ENCODE data around the gene NOM1. TPM values are rescaled to one million over a fixed set of nuclear protein-coding genes. Genes with fewer than 3 reads are reported as not detected.

The NOM1 gene
- total RNA-seq, 1 experiment from 2014 or later = 31.7 TPM

DNA sequence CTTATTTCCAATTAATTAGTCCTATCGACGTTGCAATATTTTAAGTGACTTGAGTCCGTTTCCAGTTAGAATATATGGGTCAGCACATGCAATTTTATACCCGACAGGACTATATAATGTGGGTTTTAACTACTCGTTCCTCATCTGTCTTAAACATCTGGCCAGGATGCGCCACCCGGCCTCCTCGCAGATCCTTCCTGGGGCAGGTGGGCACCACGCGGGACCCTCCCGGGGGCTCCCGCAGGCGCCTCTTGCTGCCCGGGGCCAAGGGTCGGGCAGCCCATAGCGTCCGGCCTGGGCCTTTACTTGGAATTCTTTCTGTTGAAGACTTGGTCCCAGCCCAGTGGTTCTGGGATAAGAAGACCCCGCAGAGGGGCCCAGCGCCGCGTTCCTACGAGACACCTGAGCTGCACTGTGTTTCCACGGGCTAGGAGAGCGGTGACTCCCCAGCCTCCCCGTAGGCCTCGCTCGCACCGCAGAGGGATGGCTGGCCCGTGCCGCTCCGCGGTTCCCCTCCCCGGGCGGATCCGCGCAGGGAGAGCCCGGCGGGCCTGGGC lies 71.1 kb downstream of the NOM1 start:
- H3T11ph ChIP-seq (ENCODE audit: low read length) = no peak overlapping the region
- H3K9ac ChIP-seq (ENCODE audit: extremely low read depth, insufficient read length, low read length) = no peak overlapping the region
- no peaks in the 10 kb centered on the region for H4K20me1 ChIP-seq (ENCODE audit: control insufficient read depth, insufficient read depth, insufficient read length)
- no peaks in the 10 kb centered on the region for H3K36me3 Mint-ChIP-seq (ENCODE audit: insufficient read depth in 1 of 3, low read depth in 3 of 3)
- H3K9me3 ChIP-seq (ENCODE audit: control insufficient read depth, low read depth, low read length) = no peaks in the 10 kb centered on the region
- H3K9me3 Mint-ChIP-seq = peaks cover 0 to 9% of the 10 kb centered on the region in 2 experiments; a peak in 2 of 5 replicates
- no peak overlapping the region for H3K56ac ChIP-seq (ENCODE audit: insufficient read length, low read depth, low read length)
- no peak overlapping the region for H2BK12ac ChIP-seq (ENCODE audit: insufficient read length, low read depth, low read length)
- no peak overlapping the region for H3K4ac ChIP-seq (ENCODE audit: low read depth, low read length)
- H2BK120ac ChIP-seq (ENCODE audit: low read depth, low read length, poor library complexity, severe bottlenecking) = no peak overlapping the region
- no peak overlapping the region for H4K91ac ChIP-seq (ENCODE audit: insufficient read length, low read depth, low read length)
- no peak overlapping the region for H3K27ac ChIP-seq (ENCODE audit: insufficient read length, low read depth, low read length)
- no peak overlapping the region for H2AK5ac ChIP-seq (ENCODE audit: insufficient read length, low read length)
- no peak overlapping the region for H2AFZ ChIP-seq (ENCODE audit: low read length)
- H3K23ac ChIP-seq (ENCODE audit: insufficient read length, low read depth, low read length) = no peak overlapping the region
- H3K27ac Mint-ChIP-seq = no peak overlapping the region
- 0 out of 2 replicates have a peak, but pooled peaks cover 2% of the 10 kb centered on the region for H3K4me1 ChIP-seq (ENCODE audit: insufficient read depth, low read length)
- H3K4me1 Mint-ChIP-seq = peaks cover 22 to 30% of the 10 kb centered on the region in 2 experiments
- no peak overlapping the region for H4K5ac ChIP-seq (ENCODE audit: insufficient read length, low read depth, low read length)
- no peak overlapping the region for H2BK5ac ChIP-seq (ENCODE audit: insufficient read length, low read length)
- H3K14ac ChIP-seq (ENCODE audit: insufficient read depth, low read length) = no peak overlapping the region
- no peak overlapping the region for H3K4me3 Mint-ChIP-seq
- H4K8ac ChIP-seq (replicated peaks; ENCODE audit: insufficient read length, low read depth, low read length) = no peak overlapping the region
- peak; percentile 41 for DNase-seq
- H3K27me3 Mint-ChIP-seq (ENCODE audit: low read depth) = peaks cover 99% of the 10 kb centered on the region
- no peak overlapping the region for H3K4me2 ChIP-seq (ENCODE audit: insufficient read depth, insufficient read length, low read length)
- H2BK15ac ChIP-seq (ENCODE audit: low read depth, low read length) = no peak overlapping the region
- TF ChIP-seq, protein P1, sequence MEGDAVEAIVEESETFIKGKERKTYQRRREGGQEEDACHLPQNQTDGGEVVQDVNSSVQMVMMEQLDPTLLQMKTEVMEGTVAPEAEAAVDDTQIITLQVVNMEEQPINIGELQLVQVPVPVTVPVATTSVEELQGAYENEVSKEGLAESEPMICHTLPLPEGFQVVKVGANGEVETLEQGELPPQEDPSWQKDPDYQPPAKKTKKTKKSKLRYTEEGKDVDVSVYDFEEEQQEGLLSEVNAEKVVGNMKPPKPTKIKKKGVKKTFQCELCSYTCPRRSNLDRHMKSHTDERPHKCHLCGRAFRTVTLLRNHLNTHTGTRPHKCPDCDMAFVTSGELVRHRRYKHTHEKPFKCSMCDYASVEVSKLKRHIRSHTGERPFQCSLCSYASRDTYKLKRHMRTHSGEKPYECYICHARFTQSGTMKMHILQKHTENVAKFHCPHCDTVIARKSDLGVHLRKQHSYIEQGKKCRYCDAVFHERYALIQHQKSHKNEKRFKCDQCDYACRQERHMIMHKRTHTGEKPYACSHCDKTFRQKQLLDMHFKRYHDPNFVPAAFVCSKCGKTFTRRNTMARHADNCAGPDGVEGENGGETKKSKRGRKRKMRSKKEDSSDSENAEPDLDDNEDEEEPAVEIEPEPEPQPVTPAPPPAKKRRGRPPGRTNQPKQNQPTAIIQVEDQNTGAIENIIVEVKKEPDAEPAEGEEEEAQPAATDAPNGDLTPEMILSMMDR (conservative IDR thresholded peaks at IDR 0.05) = no peak
- H3K79me2 ChIP-seq (ENCODE audit: insufficient read depth, low read length) = no peaks in the 10 kb centered on the region
- no CpG with 5 or more reads among the region's 38 CpGs for WGBS (ENCODE audit: extremely low coverage, insufficient read length, low lambda C conversion rate)
- no peaks in the 10 kb centered on the region for H3K23me2 ChIP-seq (ENCODE audit: insufficient read length, low read depth, low read length, poor library complexity, severe bottlenecking)
- H3K79me1 ChIP-seq (ENCODE audit: insufficient read depth, low read depth, low read length, poor library complexity, severe bottlenecking) = no peaks in the 10 kb centered on the region
- peaks cover 95% of the 10 kb centered on the region for H3K27me3 ChIP-seq (ENCODE audit: insufficient read depth, low read length)
- H3K18ac ChIP-seq (ENCODE audit: insufficient read length, low read depth, low read length) = no peak overlapping the region
- H2BK20ac ChIP-seq (ENCODE audit: low read depth, low read length, poor library complexity, severe bottlenecking) = no peak overlapping the region

Measured in H9 (cell line).